Brain microvascular endothelial cell (primary cell): ENCODE measurements around the gene BICRA.
"Not testable (repeated sequence)": the region's sequence is repeated elsewhere in the genome, so short reads cannot be mapped to it uniquely, and the experiment has no call there.

Experiments
- DNase-seq: peaks from one replicate; pipeline ENCODE4 v3.0.0-alpha.2; 2020
- H3K27ac ChIP-seq: fragments of 250-450 bp; sonication (Bioruptor Pico); 2 replicates; pipeline ENCODE4 v1.5.1; 2020; ENCODE audit warnings: mild to moderate bottlenecking, moderate library complexity
- H3K27me3 ChIP-seq: fragments of 250-450 bp; sonication (Bioruptor Pico); replicated peaks from 2 replicates; pipeline ENCODE4 v1.5.1; 2020; ENCODE audit warnings: mild to moderate bottlenecking
- H3K36me3 ChIP-seq: fragments of 250-450 bp; sonication (Bioruptor Pico); replicated peaks from 2 replicates; pipeline ENCODE4 v1.5.1; 2020; ENCODE audit warnings: mild to moderate bottlenecking
- H3K4me3 ChIP-seq: 2 replicates; pipeline ENCODE4 v1.5.1; 2011; ENCODE audit warnings: low read depth, mild to moderate bottlenecking, control low read depth, low read length, moderate library complexity
- in situ Hi-C: cut with HindIII; loops from 2 replicates; pipeline ENCODE4 v1.10.0; 2017; ENCODE audit warnings: low sequenced_read_pairs, low pct_ligation_motif_present
- TF ChIP-seq, protein P1 (sequence below): IDR thresholded peaks from 2 replicates; pipeline ENCODE4 v1.5.1; 2011; ENCODE audit warnings: low read depth, mild to moderate bottlenecking, moderate library complexity, low read length, control low read depth, inconsistent platforms; ENCODE audit errors: missing control alignments

Gene BICRA

DNA sequence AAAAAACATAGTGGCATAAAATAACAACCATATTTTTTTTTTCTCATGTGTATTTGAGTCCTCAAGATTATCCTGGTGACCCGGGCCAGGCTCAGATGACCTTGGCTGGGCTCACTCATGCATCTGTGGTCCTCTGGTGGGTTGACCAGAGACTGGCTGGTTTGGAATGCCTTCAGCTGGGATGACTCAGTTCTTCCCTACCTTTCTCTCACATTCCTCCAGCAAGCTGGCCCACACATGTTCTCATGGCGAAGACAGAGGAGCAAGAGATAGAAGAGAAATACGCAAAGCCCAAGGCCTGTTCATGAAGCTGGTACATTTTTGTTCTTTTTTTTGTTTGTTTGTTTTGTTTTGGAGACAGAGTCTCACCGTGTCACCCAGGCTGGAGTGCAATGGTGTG lies 21.6 kb upstream of the BICRA start:
- TF ChIP-seq, protein P1, sequence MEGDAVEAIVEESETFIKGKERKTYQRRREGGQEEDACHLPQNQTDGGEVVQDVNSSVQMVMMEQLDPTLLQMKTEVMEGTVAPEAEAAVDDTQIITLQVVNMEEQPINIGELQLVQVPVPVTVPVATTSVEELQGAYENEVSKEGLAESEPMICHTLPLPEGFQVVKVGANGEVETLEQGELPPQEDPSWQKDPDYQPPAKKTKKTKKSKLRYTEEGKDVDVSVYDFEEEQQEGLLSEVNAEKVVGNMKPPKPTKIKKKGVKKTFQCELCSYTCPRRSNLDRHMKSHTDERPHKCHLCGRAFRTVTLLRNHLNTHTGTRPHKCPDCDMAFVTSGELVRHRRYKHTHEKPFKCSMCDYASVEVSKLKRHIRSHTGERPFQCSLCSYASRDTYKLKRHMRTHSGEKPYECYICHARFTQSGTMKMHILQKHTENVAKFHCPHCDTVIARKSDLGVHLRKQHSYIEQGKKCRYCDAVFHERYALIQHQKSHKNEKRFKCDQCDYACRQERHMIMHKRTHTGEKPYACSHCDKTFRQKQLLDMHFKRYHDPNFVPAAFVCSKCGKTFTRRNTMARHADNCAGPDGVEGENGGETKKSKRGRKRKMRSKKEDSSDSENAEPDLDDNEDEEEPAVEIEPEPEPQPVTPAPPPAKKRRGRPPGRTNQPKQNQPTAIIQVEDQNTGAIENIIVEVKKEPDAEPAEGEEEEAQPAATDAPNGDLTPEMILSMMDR: no peak
- Histone ChIP-seq H3K27ac (no peak overlapping the region), H3K36me3 (no peaks in the 10 kb centered on the region), H3K4me3 (no peak overlapping the region), H3K27me3 (no peaks in the 10 kb centered on the region)
- in situ Hi-C loops: no loop called here
- DNase-seq: no peak

DNA sequence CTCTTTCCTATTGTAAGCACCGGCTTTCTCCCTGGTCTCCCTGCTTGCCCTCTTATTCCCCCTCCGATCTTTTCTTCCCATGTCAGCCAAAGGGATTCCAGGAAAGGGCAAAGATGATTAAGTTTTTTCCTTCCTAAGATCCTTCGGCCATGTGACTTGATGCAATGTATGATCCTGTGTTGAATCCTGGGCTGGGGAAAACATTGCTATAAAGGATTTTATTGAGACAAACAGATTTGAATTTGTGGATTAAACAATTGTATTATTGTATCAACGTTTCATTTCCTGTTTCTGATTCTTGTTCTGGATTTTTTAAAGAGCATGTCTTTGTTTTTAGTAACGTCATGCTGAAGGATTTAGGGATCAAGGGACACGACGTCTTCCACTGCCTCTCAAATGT lies 19.1 kb upstream of the BICRA start:
- no peaks in the 10 kb centered on the region for H3K27me3 ChIP-seq
- no peak overlapping the region for H3K27ac ChIP-seq
- no peak for DNase-seq
- H3K4me3 ChIP-seq: no peak overlapping the region
- in situ Hi-C loops: no loop called here
- H3K36me3 ChIP-seq: no peaks in the 10 kb centered on the region
- TF ChIP-seq, protein P1: no peak

DNA sequence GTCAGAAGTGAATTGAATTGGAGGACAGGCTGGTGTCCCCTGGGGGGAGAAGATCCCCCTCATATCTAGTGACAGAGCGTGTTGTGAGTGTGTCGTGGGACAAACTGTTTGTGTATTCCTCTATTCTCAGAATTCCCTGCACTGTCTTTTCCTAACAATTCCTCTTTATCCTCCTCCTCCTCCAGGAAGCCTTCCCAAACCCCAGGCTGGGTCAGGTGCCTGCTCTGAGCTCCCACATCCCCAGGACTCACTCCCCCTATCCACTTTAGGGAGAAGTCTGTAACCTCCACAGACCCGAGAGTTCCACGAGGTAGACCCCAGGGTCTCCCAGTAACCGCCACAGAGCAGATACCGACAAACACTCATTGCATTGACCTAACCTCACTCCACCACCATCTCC lies 15.1 kb upstream of the BICRA start:
- TF ChIP-seq, protein P1: no peak
- no peaks in the 10 kb centered on the region for H3K27me3 ChIP-seq
- no peak overlapping the region for H3K4me3 ChIP-seq
- H3K27ac ChIP-seq: no peak overlapping the region
- in situ Hi-C loops: no loop called here
- no peak for DNase-seq
- H3K36me3 ChIP-seq: no peaks in the 10 kb centered on the region

DNA sequence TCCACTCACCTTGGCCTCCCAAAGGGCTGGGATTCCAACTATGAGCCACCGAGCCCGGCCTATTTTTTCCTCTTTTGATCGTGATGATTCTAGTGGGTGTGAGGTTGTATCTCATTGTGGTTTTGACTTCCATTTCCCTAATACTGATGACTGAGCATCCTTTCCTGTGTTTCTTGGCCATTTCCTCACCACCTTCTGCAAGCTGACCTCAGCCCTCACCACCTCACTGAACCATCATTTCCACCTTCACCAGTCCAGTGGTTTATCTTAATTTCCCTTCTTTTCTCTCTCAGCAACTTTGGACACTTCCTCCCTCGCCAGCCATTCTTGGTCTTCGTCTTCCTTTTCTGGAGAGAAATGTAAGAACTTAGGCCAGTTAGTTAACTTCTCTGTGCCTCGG lies 13.0 kb upstream of the BICRA start:
- in situ Hi-C loops: no loop called here
- TF ChIP-seq, protein P1: no peak
- H3K27me3 ChIP-seq: no peaks in the 10 kb centered on the region
- no peak for DNase-seq
- no peak overlapping the region for H3K27ac ChIP-seq
- no peaks in the 10 kb centered on the region for H3K36me3 ChIP-seq
- no peak overlapping the region for H3K4me3 ChIP-seq

DNA sequence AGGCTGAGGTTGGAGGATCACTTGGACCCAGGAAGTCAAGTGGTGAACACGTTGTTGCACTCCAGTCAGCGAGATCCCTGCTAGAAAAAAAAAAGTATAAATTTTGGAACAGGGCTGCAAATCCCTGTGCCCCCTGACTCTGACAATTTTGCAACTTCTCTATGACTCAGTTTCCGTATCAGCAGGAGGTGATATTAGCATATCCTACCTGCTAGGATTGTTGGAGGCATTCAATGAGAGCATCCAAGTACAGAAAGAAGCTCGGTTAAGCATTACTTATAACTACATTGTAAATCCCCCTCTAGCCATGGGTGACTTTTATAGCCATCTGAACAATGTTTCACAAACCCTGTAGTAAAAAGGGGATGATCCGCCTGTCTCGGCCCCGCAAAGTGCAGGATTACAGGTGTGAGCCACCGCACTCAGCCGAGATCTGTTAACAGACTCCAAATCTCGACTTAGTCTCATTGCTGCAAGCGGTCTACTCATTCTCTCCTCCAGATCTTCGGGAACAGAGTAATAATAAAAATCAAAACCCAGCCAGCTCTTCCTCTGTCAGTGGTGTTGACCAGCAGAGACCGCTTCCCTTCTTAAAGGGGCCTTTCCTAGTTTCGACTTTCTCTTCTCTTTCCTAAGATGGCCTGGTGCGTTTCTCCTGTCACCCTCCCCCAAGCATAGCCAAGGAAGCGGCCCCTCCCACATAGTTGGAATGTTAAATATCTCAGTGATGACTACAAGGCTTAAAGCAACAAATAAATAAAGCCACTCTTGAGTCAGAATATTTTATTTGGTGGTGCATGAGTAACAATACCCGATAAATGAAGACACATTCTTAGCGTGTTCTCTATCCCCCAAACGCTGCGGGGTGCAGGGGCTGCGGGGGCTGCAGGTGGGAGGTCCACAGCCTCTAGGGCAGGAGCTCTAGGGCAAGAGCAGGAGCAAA lies 10.3 kb upstream of the BICRA start:
- no peaks in the 10 kb centered on the region for H3K27me3 ChIP-seq
- peak overlapping the region; percentile 46 for H3K27ac ChIP-seq
- H3K4me3 ChIP-seq: peak overlapping the region; percentile 38
- in situ Hi-C loops: no loop called here
- TF ChIP-seq, protein P1: no peak
- DNase-seq: peak; percentile 95
- no peaks in the 10 kb centered on the region for H3K36me3 ChIP-seq

DNA sequence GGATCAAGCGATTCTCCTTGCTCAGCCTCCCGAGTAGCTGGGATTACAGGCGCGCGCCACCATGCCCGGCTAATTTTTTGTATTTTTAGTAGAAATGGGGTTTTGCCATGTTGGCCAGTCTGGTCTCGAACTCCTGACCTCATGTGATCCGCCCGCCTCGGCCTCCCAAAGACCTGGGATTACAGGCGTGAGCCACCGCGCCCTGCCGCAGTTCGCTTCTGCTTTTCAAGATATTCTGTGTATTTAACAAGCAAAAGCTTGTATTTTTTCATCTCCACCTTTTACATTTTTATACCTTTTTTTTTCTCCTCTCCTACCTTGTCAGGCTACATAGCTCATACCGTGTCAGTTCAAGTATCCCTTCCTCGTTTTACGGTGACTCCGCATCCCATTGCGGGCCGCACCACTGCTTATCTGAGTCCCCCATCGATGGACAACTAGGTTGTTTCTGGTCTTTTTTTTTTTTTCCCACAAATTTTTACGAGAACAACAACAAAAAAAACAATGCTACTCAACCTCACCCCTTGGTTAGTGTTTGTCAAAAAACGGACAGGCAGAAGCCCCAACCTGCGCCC lies 9.2 kb upstream of the BICRA start:
- peak overlapping the region; percentile 46 for H3K27ac ChIP-seq
- H3K27me3 ChIP-seq, H3K36me3 ChIP-seq, DNase-seq, in situ Hi-C loops: not testable (repeated sequence)
- peak overlapping the region; percentile 55 for H3K4me3 ChIP-seq
